Activated CD8-positive, alpha-beta memory T cell treated with anti-CD3 and anti-CD28 coated beads, Interleukin-2, amount 50 U/mL, for 1 hour (primary cell): ENCODE data around the gene B3GALT6.
A peak's percentile ranks its signal among the peaks of the same experiment; 100 is the strongest.

Experiments
- DNase-seq: peaks from one replicate; pipeline ENCODE4 v3.0.0-alpha.2; 2020; ENCODE audit errors: extremely low read depth

Gene B3GALT6

GRCh38 chr1:1231400-1232207 is 433 bp upstream of the B3GALT6 start, which contains the start of gene SDF4:
SDF4 (minus strand) TSS chr1:1232001; CDS start chr1:1228772, 3,229 bp downstream.
- DNase-seq: peak; percentile 89

- DNase-seq: no peak
Observed at GRCh38 chr1:1232796-1233566, 944 bp downstream of the B3GALT6 start.

- no peak for DNase-seq
Observed at GRCh38 chr1:1233567-1233892, 1.5 kb downstream of the B3GALT6 start.

- DNase-seq: no peak
Observed at GRCh38 chr1:1234180-1234808, 2.3 kb downstream of the B3GALT6 start.

GRCh38 chr1:1235016-1235744 is 3.1 kb downstream of the B3GALT6 start:
- no peak for DNase-seq

- DNase-seq: no peak
Observed at GRCh38 chr1:1236176-1236763, 4.2 kb downstream of the B3GALT6 start.

GRCh38 chr1:1236945-1237873 is 5.2 kb downstream of the B3GALT6 start:
- DNase-seq: no peak

GRCh38 chr1:1237874-1238701 is 6.1 kb downstream of the B3GALT6 start:
- no peak for DNase-seq

- no peak for DNase-seq
Observed at GRCh38 chr1:1238702-1239178, 6.7 kb downstream of the B3GALT6 start.

GRCh38 chr1:1239227-1239613 is 7.2 kb downstream of the B3GALT6 start:
- DNase-seq: no peak

GRCh38 chr1:1239614-1240347 is 7.7 kb downstream of the B3GALT6 start:
- no peak for DNase-seq

- DNase-seq: no peak
Observed at GRCh38 chr1:1240348-1240732, 8.3 kb downstream of the B3GALT6 start.

GRCh38 chr1:1240822-1241587 is 9.0 kb downstream of the B3GALT6 start:
- DNase-seq: no peak

GRCh38 chr1:1241588-1242219 is 9.7 kb downstream of the B3GALT6 start:
- DNase-seq: no peak

GRCh38 chr1:1242461-1243265 is 10.6 kb downstream of the B3GALT6 start:
- no peak for DNase-seq

- no peak for DNase-seq
Observed at GRCh38 chr1:1243266-1243660, 11.2 kb downstream of the B3GALT6 start.

GRCh38 chr1:1243807-1244191 is 11.8 kb downstream of the B3GALT6 start:
- no peak for DNase-seq
